Lung (tissue), 12 donors: ENCODE measurements around the gene H1-8. TPM values are rescaled to one million over a fixed set of nuclear protein-coding genes. Genes with fewer than 3 reads are reported as not detected.

Experiments
- ATAC-seq: fragments of 200-7000 bp; cut with Tn5 transposase; one replicate; pipeline ENCODE4 v1.9.1; 2020; ENCODE audit warnings: moderate number of reproducible peaks; ENCODE audit not compliant: insufficient read depth, low FRiP score
- DNase-seq, 3 donors: peaks; one replicate each; pipeline ENCODE4 v3.0.0-alpha.2; 2013 to 2017
- H3K27ac ChIP-seq, 2 donors: one replicate each; pipeline ENCODE4 v1.5.1; 2013; ENCODE audit warnings: mild to moderate bottlenecking in 2 of 2, moderate library complexity in 2 of 2, control low read depth in 1 of 2, inconsistent platforms in 1 of 2, low read depth in 1 of 2, low read length in 1 of 2
- H3K27me3 ChIP-seq, 3 donors: one replicate each; pipeline ENCODE4 v1.5.1; 2013; ENCODE audit warnings: low read length in 2 of 3; ENCODE audit not compliant: control insufficient read depth in 3 of 3, insufficient read depth in 3 of 3
- H3K36me3 ChIP-seq, 4 donors: one replicate each; pipeline ENCODE4 v1.5.1; 2013; ENCODE audit warnings: low read length in 4 of 4, mild to moderate bottlenecking in 1 of 4, moderate library complexity in 1 of 4; ENCODE audit not compliant: control insufficient read depth in 4 of 4, insufficient read depth in 4 of 4
- H3K4me1 ChIP-seq, 5 donors: one replicate each; pipeline ENCODE4 v1.5.1; 2013; ENCODE audit warnings: low read length in 5 of 5, mild to moderate bottlenecking in 2 of 5, moderate library complexity in 1 of 5; ENCODE audit not compliant: control insufficient read depth in 5 of 5, insufficient read depth in 5 of 5
- H3K4me3 ChIP-seq: one replicate; pipeline ENCODE4 v1.5.1; 2013; ENCODE audit warnings: mild to moderate bottlenecking, control low read depth, moderate library complexity
- H3K9ac ChIP-seq, 2 donors: one replicate each; pipeline ENCODE4 v1.5.1; 2013; ENCODE audit warnings: low read length in 2 of 2, control low read depth in 1 of 2; ENCODE audit not compliant: insufficient read depth in 1 of 2
- H3K9me3 ChIP-seq, 4 donors: one replicate each; pipeline ENCODE4 v1.5.1; 2013; ENCODE audit warnings: low read length in 3 of 4, mild to moderate bottlenecking in 1 of 4, moderate library complexity in 1 of 4; ENCODE audit not compliant: control insufficient read depth in 4 of 4, insufficient read depth in 3 of 4
- WGBS, 2 donors: extraction: QIAGEN DNeasy Blood & Tissue Kit; methylation state at CpG; one replicate each; pipeline ENCODE4 v1.1.7; 2013; 5-methylcytosine and 5-hydroxymethylcytosine counted together
- polyA plus RNA-seq, 2 donors: library from polyadenylated mRNA; stranded (reverse); fragments of 200-250 nt; gene quantifications; one replicate each; pipeline ENCODE4 v1.2.1, GENCODE V29; 2013
- total RNA-seq, 2 donors: library from RNA; depleted of rRNA in 1 of 2; stranded (reverse); fragments of >200 nt in 1 of 2; gene quantifications; one replicate each; pipeline ENCODE4 v1.2.1, GENCODE V29; 2014 to 2021
- TF ChIP-seq, protein P1 (sequence below): IDR thresholded peaks from 2 replicates; pipeline ENCODE4 v1.5.1; 2012; ENCODE audit warnings: mild to moderate bottlenecking; ENCODE audit errors: control extremely low read depth, extremely low read depth
- donor health status: control.
- donor health status: control.
- donor health status: Bipolar disorder and iron deficiency.
- donor health status: healthy.
- donor health status: DM: yes; HTN: yes; CAD: no.

The H1-8 gene
- total and polyA plus RNA-seq, 4 donors = not detected

DNA sequence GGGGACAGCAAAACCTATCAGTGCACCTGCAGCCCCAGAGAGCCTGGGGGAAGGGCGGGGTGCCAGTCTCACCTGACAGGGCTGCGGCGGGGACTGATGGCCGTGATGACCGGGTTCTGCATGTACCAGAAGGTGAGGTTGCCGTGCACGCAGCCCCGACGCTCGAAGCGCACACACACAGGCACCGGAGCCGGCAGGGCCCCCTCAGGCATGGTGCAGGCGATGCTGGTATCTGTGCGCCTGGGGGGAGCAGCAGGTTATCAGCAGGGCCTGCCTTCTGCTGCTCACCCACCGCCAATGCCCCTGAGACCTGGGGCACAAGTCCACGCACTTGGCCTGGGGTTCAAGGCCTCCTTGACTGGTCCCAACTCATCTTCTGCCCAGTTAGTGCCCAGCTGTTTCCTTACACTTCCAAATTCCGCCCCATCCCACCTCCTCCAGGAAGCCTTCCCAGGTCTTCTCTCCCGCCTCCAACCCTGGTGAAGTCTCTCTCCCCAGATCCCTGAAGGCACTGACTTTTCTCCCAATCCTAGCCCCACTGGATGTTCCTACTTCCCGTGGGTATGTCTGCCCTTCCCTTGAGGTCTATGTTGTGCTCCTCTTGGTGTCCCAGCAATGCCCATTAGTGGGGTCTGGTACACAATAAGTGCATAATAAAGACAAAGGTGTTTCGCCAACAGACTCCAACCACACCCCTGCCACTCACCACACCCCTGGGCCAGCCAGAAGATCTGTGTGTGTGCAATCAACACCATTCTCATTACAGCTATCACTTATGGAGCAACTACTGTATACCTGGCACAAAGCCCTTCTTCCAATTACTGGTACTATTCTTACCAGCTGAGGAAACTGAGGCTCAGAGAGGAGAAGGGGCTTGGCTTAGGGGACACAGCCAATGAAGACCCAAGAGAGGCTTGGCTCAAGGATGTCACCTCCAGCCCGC, 28.9 kb downstream of the H1-8 start:
- H3K36me3 ChIP-seq = peaks cover 0 to 76% (median 26%) of the 10 kb centered on the region in 4 donors
- no peaks in the 10 kb centered on the region for H3K9me3 ChIP-seq
- H3K27ac ChIP-seq = no peak overlapping the region
- H3K9ac ChIP-seq = no peak overlapping the region
- no peak overlapping the region for H3K4me3 ChIP-seq
- WGBS, 2 donors = 95 to 96% methylated on average over 22 of the region's 22 CpGs
- peaks cover 0 to 7% (median under 1%) of the 10 kb centered on the region in 5 donors for H3K4me1 ChIP-seq
- DNase-seq (no peak), ATAC-seq (no peak)
- TF ChIP-seq, protein P1, sequence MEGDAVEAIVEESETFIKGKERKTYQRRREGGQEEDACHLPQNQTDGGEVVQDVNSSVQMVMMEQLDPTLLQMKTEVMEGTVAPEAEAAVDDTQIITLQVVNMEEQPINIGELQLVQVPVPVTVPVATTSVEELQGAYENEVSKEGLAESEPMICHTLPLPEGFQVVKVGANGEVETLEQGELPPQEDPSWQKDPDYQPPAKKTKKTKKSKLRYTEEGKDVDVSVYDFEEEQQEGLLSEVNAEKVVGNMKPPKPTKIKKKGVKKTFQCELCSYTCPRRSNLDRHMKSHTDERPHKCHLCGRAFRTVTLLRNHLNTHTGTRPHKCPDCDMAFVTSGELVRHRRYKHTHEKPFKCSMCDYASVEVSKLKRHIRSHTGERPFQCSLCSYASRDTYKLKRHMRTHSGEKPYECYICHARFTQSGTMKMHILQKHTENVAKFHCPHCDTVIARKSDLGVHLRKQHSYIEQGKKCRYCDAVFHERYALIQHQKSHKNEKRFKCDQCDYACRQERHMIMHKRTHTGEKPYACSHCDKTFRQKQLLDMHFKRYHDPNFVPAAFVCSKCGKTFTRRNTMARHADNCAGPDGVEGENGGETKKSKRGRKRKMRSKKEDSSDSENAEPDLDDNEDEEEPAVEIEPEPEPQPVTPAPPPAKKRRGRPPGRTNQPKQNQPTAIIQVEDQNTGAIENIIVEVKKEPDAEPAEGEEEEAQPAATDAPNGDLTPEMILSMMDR = no peak
- H3K27me3 ChIP-seq = no peaks in the 10 kb centered on the region

- no peaks in the 10 kb centered on the region for H3K9me3 ChIP-seq
- H3K36me3 ChIP-seq = peaks cover 0 to 77% (median 23%) of the 10 kb centered on the region in 4 donors
- TF ChIP-seq, protein P1 = no peak
- H3K27ac ChIP-seq = peak overlapping the region in 1 of 2 donors; percentile 24
- H3K4me3 ChIP-seq = no peak overlapping the region
- no peak overlapping the region for H3K9ac ChIP-seq
- DNase-seq (no peak), ATAC-seq (no peak)
- WGBS, 2 donors = 82 to 89% methylated on average over 18 of the region's 18 CpGs
- no peaks in the 10 kb centered on the region for H3K27me3 ChIP-seq
- peaks cover 0 to 7% (median 2%) of the 10 kb centered on the region in 5 donors for H3K4me1 ChIP-seq
Observed at GRCh38 chr3:129572603-129573002, 29.6 kb downstream of the H1-8 start.

DNA sequence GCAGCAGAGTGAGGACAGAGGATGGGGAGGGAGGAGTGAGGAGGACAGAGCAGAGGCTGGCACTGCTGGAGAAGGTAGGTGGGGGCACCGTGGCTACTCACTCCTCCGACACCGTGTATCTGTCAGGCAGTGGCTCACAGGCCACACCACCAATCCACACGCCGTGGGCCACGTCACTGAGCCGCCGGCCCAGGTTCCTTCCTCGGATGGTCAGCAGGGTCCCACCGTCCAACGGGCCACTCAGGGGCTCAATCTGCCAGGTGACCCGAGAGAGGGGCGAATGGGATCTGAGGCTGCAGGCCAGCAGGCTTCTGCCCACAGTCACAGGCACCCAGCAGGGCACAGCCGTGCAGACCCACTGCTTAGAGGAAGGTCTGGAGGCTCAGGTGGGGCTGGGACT, 30.5 kb downstream of the H1-8 start:
- ATAC-seq (no peak), DNase-seq (no peak)
- 92 to 94% methylated on average over 14 of the region's 14 CpGs for WGBS, 2 donors
- no peak overlapping the region for H3K4me3 ChIP-seq
- peaks cover 0 to 82% (median 24%) of the 10 kb centered on the region in 4 donors for H3K36me3 ChIP-seq
- H3K9ac ChIP-seq = no peak overlapping the region
- TF ChIP-seq, protein P1 = no peak
- no peaks in the 10 kb centered on the region for H3K9me3 ChIP-seq
- H3K27ac ChIP-seq = no peak overlapping the region
- H3K27me3 ChIP-seq = no peaks in the 10 kb centered on the region
- peaks cover 0 to 13% (median 5%) of the 10 kb centered on the region in 5 donors for H3K4me1 ChIP-seq
